GM18507 (cell line): ENCODE data around the gene RAPH1.
"Not testable (repeated sequence)": the region's sequence is repeated elsewhere in the genome, so short reads cannot be mapped to it uniquely, and the experiment has no call there.

Experiments used
- DNase-seq: peaks from one replicate; pipeline ENCODE4 v3.0.0; 2011; ENCODE audit warnings: low read depth; ENCODE audit not compliant: insufficient read length; ENCODE audit errors: extremely low spot score
- FAIRE-seq: peaks from 2 replicates; lab custom pipeline; 2011; peaks lifted over from hg19 to GRCh38; lab: Jason Lieb, UNC

Gene RAPH1

GRCh38 chr2:203548887-203549286 is 13.8 kb upstream of the RAPH1 start:
- no peak for DNase-seq
- FAIRE-seq: no peak

GRCh38 chr2:203547356-203547755 is 12.3 kb upstream of the RAPH1 start:
- DNase-seq (no peak), FAIRE-seq (no peak)

GRCh38 chr2:203544402-203544801 is 9.3 kb upstream of the RAPH1 start:
- FAIRE-seq: no peak
- no peak for DNase-seq

- DNase-seq (no peak), FAIRE-seq (no peak)
Measured at GRCh38 chr2:203543898-203544328, 8.8 kb upstream of the RAPH1 start.

GRCh38 chr2:203540598-203540997 is 5.5 kb upstream of the RAPH1 start:
- not testable (repeated sequence) for FAIRE-seq, DNase-seq

- not testable (repeated sequence) for DNase-seq, FAIRE-seq
Measured at GRCh38 chr2:203538237-203538636, 3.1 kb upstream of the RAPH1 start.

GRCh38 chr2:203536586-203536951 is 1.5 kb upstream of the RAPH1 start:
- DNase-seq, FAIRE-seq: not testable (repeated sequence)

- no peak for FAIRE-seq
- no peak for DNase-seq
Measured at GRCh38 chr2:203535784-203536585, 884 bp upstream of the RAPH1 start.

- FAIRE-seq: no peak
- no peak for DNase-seq
Measured at GRCh38 chr2:203534621-203535077, 452 bp downstream of the RAPH1 start.

- FAIRE-seq (no peak), DNase-seq (no peak)
Measured at GRCh38 chr2:203533676-203534591, 1.2 kb downstream of the RAPH1 start.

- no peak for DNase-seq
- no peak for FAIRE-seq
Measured at GRCh38 chr2:203532957-203533658, 2.0 kb downstream of the RAPH1 start.

- DNase-seq: no peak
- no peak for FAIRE-seq
Measured at GRCh38 chr2:203527719-203528118, 7.4 kb downstream of the RAPH1 start.

- FAIRE-seq, DNase-seq: not testable (repeated sequence)
Measured at GRCh38 chr2:203513268-203513667, 21.8 kb downstream of the RAPH1 start.

GRCh38 chr2:203510941-203511305 is 24.2 kb downstream of the RAPH1 start:
- DNase-seq (no peak), FAIRE-seq (no peak)

GRCh38 chr2:203510256-203510940 is 24.7 kb downstream of the RAPH1 start:
- DNase-seq: no peak
- FAIRE-seq: no peak

GRCh38 chr2:203503460-203503859 is 31.6 kb downstream of the RAPH1 start:
- not testable (repeated sequence) for DNase-seq, FAIRE-seq

- no peak for FAIRE-seq
Measured at GRCh38 chr2:203501873-203502272, 33.2 kb downstream of the RAPH1 start.

GRCh38 chr2:203500951-203501350 is 34.1 kb downstream of the RAPH1 start:
- FAIRE-seq (no peak), DNase-seq (no peak)

More at GRCh38 chr2:203501873-203502272, 33.2 kb downstream of the RAPH1 start:
- no peak for DNase-seq

- DNase-seq (no peak), FAIRE-seq (no peak)
Measured at GRCh38 chr2:203500297-203500696, 34.8 kb downstream of the RAPH1 start.
